Measurements from ENCODE around the gene LTBP4. TPM values are rescaled to one million over a fixed set of nuclear protein-coding genes. Genes with fewer than 3 reads are reported as not detected.
A peak's percentile ranks its signal among the peaks of the same experiment; 100 is the strongest.

The LTBP4 gene
- total and polyA plus RNA-seq, 2 of the 13 experiments (the other 11 are each of a cell fraction or from before 2014, with no cell fraction given) = 0.86 to 2.3 TPM

DNA sequence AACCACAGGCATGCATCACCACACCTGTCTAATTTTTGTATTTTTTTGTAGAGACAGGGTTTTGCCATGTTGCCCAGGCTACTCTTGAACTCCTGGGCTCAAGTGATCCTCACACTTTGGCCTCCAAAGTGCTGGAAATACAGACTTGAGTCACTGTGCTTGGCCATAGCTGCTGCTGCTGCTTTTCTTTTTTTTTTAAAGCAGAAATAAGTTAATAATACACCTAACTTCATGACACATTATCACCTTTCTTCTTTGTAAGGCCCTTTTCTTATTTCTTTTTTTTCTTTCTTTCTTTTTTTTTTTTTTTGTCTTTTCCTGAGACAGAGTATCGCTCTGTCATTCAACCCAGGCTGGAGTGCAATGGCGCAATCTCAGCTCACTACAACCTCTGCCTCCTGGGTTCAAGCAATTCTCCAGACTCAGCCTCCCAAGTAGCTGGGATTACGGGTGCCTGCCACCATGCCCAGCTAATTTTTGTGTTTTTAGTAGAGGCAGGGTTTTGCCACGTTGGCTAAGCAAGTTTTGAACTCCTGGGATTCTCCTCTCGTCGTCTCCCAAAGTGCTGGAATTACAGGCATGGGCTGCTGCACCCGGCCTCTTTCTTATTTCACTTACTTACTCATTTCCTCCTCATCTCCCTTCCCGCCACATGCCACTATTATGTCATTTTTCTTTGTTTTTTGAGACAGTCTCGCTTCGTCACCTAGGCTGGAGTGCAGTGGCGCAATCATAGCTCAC lies 15.8 kb upstream of the LTBP4 start:
- 84% methylated on average over 11 of the region's 11 CpGs for WGBS (ENCODE audit: low lambda C conversion rate)
- POLR2A ChIA-PET = no interaction called here
- no peak for DNase-seq (ENCODE audit: low spot score)

More for the DNA sequence above, 15.8 kb upstream of the LTBP4 start:
- FAIRE-seq = no peak
- Histone ChIP-seq H3K79me2 (ENCODE audit: insufficient read depth, low read length) (no peaks in the 10 kb centered on the region), H3K9me3 (ENCODE audit: low read length) (no peaks in the 10 kb centered on the region), H3K27ac (ENCODE audit: extremely low read length, insufficient read depth, low read length) (no peak overlapping the region), H3K4me2 (ENCODE audit: low read depth, low read length) (no peak overlapping the region), H3K4me3 (replicated peaks in 1 of 3; ENCODE audit: insufficient read depth in 1 of 3, low read depth in 2 of 3, low read length in 3 of 3) (no peak overlapping the region), H3K36me3 (replicated peaks in 1 of 2; ENCODE audit: control insufficient read depth in 1 of 2, insufficient read depth in 2 of 2, low read length in 2 of 2) (0 out of 5 replicates have a peak, but pooled peaks cover 0 to under 1% of the 10 kb centered on the region in 2 experiments), H3K27me3 (ENCODE audit: control insufficient read depth in 1 of 2, insufficient read depth in 2 of 2, low read length in 2 of 2) (no peaks in the 10 kb centered on the region), H3K9ac (ENCODE audit: insufficient read depth, low read depth, low read length) (no peak overlapping the region), H3K4me1 (ENCODE audit: insufficient read depth, low read length) (no peaks in the 10 kb centered on the region), H4K20me1 (ENCODE audit: insufficient read depth, low read length) (no peaks in the 10 kb centered on the region), H2AFZ (ENCODE audit: low read length) (no peak overlapping the region)
- no peak for TF ChIP-seq GABPA (IDR thresholded peaks at IDR 0.05; ENCODE audit: low read depth, low read length)
- no peak for TF ChIP-seq GABPA (CRISPR knock-in tag; IDR thresholded peaks at IDR 0.05; ENCODE audit: low read depth)
- TF ChIP-seq TOPORS (CRISPR knock-in tag; IDR thresholded peaks at IDR 0.05) = no peak
- no peak for TF ChIP-seq ZNF354B (CRISPR knock-in tag; IDR thresholded peaks at IDR 0.05)
- TF ChIP-seq, protein P1, sequence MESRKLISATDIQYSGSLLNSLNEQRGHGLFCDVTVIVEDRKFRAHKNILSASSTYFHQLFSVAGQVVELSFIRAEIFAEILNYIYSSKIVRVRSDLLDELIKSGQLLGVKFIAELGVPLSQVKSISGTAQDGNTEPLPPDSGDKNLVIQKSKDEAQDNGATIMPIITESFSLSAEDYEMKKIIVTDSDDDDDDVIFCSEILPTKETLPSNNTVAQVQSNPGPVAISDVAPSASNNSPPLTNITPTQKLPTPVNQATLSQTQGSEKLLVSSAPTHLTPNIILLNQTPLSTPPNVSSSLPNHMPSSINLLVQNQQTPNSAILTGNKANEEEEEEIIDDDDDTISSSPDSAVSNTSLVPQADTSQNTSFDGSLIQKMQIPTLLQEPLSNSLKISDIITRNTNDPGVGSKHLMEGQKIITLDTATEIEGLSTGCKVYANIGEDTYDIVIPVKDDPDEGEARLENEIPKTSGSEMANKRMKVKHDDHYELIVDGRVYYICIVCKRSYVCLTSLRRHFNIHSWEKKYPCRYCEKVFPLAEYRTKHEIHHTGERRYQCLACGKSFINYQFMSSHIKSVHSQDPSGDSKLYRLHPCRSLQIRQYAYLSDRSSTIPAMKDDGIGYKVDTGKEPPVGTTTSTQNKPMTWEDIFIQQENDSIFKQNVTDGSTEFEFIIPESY (CRISPR knock-in tag; IDR thresholded peaks at IDR 0.05) = peak; percentile 73; the same call in 1 of the 2 replicates
- TF ChIP-seq, protein P2, sequence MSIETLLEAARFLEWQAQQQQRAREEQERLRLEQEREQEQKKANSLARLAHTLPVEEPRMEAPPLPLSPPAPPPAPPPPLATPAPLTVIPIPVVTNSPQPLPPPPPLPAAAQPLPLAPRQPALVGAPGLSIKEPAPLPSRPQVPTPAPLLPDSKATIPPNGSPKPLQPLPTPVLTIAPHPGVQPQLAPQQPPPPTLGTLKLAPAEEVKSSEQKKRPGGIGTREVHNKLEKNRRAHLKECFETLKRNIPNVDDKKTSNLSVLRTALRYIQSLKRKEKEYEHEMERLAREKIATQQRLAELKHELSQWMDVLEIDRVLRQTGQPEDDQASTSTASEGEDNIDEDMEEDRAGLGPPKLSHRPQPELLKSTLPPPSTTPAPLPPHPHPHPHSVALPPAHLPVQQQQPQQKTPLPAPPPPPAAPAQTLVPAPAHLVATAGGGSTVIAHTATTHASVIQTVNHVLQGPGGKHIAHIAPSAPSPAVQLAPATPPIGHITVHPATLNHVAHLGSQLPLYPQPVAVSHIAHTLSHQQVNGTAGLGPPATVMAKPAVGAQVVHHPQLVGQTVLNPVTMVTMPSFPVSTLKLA (IDR thresholded peaks at IDR 0.05) = no peak
- TF ChIP-seq, protein P3, sequence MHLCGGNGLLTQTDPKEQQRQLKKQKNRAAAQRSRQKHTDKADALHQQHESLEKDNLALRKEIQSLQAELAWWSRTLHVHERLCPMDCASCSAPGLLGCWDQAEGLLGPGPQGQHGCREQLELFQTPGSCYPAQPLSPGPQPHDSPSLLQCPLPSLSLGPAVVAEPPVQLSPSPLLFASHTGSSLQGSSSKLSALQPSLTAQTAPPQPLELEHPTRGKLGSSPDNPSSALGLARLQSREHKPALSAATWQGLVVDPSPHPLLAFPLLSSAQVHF (CRISPR knock-in tag; IDR thresholded peaks at IDR 0.05) = no peak
- in situ Hi-C loops (cut with HindIII; ENCODE audit: extremely low pct_ligation_motif_present, low pct_unique_long_range_greater_than_20kb) = no loop called here
- intact Hi-C loops (cut with micrococcal nuclease; ENCODE audit: unreplicated experiment) = no loop called here
- no peak for ATAC-seq
- no TSS peak for BruUV-seq (replicated peaks)
- CTCF ChIA-PET (ENCODE audit: low intra/inter-chr PET ratio, low total read pairs) = interaction anchor here (1.1 to 1.2 kb wide), 2 partner anchors 13 to 34 kb away, joined by 3 read pairs; no protein-coding TSS in a partner anchor

Measured in HepG2 (cell line).